Measurements from ENCODE around the gene ZNF783.

- TF ChIP-seq CTCF (IDR thresholded peaks at IDR 0.05; ENCODE audit: low read length) (no peak), EZH2phosphoT487 (IDR thresholded peaks at IDR 0.05; ENCODE audit: low read length) (no peak)
Observed at GRCh38 chr7:149220534-149220933, 41.5 kb upstream of the ZNF783 start.
